ENCODE data around the gene CTCFL.

The CTCFL gene

DNA sequence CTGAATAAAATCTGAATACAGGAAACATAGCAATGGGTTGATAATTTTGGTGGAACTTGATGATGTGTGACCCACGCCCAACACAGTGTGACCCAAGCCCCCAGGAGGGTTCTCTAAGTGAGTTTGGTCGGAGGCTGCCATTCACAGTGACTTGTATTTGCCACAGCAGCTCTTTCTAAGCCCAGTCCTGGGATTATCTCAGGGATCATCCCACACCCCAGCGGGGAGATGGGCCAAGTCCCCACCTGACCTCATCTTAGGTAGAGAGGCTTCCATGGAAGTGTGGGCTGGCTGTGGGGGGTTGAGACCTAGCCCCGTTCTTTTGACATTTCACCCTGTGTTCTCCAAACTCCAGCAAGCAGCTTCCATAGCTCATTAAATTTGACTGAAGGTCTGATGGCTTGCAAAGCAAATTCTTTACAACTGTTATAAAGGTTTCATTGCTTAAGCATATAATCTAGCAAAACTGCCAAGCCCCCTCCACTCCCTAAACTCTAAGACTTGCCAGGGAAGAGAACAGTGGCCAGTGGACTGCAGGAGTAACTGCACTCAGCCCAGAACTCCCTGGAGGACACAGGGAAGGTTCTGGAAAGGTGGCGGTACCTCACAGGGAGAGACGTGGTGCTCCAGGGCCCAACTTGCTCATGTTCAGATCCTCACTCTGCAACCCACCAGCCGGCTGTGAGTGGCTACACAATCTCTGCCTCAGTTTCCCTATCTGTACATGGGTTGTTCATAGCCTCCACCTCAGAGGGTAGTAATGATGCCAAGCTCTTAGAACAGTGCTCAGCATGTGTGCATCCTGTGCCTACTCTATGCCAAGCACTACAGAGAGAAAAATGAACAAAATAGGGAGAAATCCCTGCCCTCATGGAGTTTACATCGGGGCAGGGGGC, 35.0 kb upstream of the CTCFL start:
- DNase-seq = no peak

GRCh38 chr20:57559289-57559634, 34.3 kb upstream of the CTCFL start:
- DNase-seq = no peak

DNA sequence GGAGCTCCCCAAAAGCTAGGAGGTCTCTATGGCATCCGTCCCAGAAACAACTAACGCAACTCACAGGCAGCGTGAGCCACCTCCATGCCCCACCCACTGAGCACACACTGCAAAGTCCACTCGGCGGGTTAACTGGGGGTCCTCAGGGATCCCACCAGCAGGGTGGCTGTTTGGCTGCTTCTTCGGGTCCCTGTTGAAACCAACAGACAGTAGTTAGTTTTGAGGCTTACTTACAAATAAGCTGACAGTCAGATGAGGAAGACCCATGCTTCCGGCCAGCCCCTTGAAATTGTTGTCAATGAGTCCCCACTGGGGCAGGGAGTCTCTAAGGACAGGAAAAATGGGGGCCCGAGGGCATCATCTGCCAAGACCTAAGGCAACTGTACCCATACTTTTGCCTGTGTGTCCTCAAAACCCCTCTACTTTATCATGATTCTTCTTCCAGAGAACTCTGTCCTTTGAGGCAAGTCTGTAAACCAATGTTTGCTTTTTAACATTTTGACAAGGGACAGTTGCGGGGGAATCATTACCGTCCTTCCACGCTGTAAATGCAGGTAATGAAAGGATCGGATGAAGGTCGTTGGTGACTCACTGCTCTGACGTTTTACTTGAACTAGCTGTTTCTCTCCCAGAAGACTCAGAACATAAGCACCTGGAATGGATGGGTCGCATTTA, 33.8 kb upstream of the CTCFL start:
- no peak for DNase-seq

GRCh38 chr20:57557926-57558613, 33.1 kb upstream of the CTCFL start:
- no peak for DNase-seq

DNA sequence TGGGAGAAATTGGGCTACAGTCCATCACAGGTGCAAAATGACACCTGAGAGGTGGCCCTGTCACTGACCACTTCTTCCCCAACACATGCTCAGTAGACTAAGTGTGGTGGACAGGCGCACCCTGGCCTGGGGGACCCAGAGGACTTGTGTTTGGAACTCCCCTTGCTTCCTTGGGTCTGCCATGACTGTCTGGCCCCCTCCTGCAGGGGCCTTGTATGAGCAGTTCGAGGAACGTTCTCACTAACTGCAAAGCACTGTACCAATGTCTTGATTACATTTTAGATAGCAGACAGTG, 32.0 kb upstream of the CTCFL start:
- no peak for DNase-seq

- no peak for DNase-seq
These were observed 30.7 kb upstream of the CTCFL start for GRCh38 chr20:57555457-57556184.

GRCh38 chr20:57553376-57554018, 28.6 kb upstream of the CTCFL start:
- no peak for DNase-seq

- DNase-seq = no peak
These were observed 27.5 kb upstream of the CTCFL start for GRCh38 chr20:57552471-57552870.

DNA sequence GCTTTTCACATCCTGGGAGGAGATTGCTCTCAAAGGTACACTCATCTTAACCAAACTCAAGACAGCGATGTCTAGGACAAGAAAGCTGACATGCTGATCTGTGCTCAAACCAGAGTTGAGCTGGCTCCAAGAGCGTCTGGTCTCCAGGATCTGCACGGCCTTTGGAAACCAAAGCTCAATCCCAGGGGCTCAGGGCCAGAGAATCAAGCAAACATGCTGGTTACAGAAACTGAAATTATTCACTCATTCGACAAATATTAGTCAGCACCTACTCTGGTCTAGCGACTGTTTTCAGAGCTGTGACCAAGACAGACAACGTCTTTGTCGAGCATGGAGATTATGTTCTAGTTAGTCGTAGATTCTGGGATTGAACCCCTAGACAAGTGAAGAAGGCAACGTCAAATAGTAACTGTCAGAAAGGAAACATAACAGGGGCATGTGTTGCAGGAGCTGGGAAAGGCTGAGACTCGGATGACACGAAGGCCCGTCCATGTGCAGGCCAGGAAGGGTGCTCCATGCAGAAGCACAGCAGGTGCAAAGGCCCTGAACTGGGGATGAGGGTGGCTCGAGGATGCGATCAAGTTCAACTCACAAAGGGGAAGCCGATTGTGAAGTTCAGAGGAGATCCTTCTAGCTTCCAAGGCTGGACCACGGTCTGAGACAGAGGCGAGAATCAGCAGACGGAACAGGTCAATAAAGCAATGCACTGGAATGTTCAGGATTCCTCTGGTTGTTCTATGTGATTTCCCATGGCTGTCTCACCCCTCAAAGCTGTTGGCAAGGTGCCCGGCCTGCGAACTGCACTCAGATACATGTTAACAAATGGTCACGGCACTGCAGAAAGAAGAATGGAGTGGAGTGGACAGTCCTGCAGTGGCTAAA, 23.5 kb upstream of the CTCFL start:
- no peak for DNase-seq

- no peak for DNase-seq
These were observed 22.2 kb upstream of the CTCFL start for GRCh38 chr20:57546956-57547649.

DNA sequence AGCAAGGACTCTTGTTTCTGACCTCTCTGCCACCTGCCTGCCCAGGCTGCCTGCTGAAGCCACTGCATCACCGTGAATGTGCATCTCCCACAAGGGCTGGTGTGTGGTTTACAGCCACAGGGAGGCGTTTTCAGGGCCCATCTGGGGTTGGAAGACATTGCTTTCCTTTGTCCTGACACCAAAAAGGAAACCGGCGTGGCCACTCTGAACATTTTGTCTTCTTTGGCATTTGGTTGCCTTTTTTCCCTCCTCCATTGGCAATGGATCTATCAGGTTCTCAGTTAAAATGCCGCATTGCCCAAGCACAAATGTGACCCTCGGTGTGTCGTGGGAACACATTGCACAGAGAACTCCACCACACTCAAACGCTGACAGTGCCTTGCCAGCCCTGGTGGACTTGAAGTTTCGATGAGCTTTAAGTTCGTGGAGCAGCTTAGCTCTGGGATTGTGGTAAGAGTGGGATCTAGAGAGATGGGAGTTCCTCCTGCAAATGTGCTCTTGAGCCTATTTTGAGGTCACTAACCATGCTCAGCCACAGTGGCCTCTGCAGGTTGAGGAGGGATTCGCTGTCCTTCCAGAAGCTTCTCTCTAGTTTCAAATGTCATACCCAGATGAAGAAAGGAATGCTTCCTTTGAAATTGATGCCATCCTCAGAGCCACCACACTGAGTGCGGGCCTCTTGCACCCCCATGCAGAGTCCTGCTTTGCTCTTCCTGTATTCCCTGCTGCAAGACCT, 21.2 kb upstream of the CTCFL start:
- DNase-seq = no peak

DNA sequence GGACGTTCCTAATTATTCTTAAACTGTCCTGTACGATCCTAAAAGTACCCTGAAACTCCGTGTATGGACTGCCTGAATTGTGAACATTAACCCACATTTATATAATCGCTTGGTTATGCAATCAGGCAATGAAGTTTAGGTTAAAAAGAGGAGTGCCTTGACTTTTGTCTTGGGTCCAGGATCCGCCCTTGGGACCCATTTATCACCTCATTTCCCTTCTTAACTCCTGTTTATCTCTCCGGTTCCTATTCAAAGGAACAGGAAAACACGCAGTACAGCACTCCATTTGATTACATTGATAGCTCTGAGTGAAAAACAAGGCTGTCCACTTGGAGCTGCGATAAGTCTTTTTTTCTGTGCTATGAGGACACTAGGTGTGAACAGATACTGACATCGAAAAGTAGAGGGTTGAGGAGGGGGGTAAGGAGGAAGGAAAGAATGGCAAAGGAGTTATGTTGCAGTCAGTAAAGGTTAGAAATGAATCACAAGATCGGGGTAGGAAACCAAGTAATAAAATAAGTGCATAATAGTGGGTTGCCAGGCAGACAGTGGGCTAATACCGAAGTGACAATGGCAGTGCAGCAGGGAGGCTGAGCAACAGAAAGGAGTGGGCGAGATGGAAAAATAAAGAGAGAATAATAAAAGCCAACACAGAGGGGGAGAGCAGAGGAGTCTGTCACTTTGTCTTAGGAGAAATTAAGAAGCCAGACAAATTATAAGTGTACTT, 20.1 kb upstream of the CTCFL start:
- DNase-seq = no peak

DNA sequence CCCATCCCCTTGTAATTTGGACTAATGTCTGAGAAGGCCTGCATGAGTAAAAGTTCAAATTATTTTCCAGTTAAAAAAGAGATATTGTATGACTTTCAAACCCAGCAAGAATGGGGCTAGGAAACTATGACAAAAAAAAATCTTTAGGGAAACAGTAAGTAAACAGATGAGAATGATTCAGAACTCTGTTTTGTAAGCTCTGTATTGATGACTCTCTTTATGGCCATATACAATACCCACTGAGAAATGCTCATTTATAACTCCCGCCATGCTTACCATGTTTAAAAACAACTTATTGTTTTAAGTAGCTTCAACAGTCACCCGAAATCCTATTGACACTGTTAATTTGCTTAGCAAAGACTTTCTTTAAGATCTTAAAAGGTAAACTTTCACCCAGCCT, 18.8 kb upstream of the CTCFL start:
- no peak for DNase-seq

DNA sequence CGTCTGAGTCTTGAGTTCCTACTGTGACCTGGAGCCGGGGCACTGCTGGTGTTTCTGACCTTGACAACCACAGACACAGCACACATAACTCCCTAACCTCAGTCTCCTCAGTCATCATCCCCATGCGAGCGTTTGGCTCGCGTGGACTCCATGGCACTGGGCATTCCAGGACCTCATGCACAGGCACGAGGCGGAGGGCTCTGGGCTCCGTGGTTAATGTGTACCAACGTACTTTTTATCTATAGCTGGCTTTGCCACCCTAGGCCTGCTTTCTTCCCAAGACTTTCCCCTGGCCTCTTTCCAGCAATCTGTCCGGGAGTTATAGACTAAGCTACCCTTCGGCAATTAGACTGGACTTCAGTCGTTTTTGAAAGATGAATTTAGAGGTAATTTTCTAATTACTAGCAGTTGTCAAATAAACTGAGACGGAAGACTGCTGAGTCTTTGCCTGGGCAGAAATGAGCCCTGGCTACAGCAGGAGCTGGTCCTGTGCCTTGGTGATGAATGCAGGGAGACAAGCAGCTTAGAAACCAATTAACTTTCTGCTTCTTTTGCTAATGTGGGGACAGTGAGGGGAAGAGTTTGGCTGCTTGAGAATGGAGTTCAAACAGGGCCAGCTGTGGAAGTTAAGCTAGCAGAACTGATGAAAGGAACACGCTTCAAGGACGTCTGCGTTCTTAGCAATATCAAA, 16.1 kb upstream of the CTCFL start:
- DNase-seq = no peak

DNA sequence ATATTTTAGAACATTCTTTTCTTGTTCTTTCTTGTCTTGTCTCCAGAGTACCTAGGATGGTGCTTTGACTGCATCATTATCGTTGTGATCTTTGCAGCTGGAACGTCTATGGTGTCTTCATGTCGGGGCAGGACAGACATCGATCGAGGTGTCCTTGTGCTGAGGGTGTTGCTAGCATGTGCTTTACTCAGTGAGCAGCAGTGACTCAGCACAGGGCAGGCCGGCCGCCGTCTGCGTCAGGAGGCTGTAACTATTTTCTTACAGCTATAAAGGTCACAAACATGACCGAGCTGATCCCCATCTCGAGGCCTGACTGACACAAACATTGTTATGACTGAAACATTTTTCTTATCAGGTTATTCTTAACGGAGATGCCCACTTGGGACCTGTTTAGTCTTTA, 14.9 kb upstream of the CTCFL start:
- no peak for DNase-seq

DNA sequence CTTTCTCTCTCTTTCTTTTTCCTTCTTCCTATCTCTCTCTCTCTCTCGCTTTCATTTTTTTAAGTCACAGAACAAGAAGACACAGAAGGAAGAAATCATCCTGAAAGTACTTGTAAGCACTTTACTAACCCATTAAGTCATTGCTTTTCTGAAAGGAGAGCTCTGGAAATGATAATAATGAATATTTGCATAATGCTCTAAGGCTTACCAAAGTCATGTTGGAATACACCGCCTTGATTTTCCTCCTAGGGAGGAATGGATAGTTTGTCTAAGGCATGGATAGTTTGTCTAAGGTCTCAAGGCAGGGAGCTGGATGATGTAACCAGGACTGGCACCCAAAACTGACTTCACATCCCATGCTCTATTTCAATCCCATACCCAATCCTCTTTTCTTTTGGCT, 12.9 kb upstream of the CTCFL start:
- DNase-seq = no peak

DNA sequence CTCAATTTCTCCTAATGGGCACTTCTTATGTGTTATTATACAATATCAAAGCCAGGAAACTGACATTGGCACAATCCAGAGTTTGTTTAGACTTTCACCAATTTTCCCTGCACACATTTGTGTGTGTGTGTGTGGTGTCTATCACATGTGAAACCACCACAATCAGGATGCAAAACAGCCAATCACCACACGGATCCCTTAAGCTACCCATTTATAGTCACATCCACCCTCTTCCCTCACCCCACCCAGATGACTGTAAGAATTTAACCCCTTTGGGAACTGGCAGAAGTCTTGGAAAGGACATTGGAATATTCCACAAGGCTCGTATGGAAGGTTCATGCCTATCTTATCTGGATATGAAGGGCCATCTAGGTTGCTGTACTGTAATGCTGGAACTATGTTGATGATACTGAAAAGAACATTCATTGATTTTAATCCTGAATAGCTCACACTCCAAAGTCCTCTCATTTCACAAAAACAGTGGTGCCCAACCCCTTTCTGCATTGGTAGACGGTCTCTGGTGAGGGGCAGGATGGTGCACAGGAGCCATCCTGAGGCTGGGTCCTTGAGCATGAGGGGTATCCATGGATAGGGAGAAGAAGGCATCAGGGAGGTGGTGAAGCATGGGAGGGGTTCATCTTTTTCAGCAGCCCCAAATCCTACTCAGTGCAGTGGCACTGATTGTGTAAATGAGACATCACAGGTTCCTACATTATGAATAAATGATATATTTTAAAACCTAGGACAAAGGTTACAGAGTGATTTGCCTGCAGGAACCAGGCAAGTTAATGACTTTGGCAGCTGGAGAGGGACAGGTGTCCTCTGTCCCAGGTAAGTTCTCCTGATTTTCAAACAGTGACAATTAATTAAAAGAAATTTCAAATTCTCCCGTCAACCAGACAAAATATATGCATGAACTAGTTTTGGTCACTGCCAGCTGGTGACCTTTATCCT, 12.1 kb upstream of the CTCFL start:
- no peak for DNase-seq

- DNase-seq = no peak
These were observed 11.3 kb upstream of the CTCFL start for GRCh38 chr20:57536120-57536708.
